Panc1 (cell line): ENCODE data around the gene PHF19.

Experiments
- POLR2AphosphoS5 ChIP-seq: IDR thresholded peaks from 2 replicates; pipeline ENCODE4 v1.6.1; 2012; ENCODE audit warnings: mild to moderate bottlenecking, low read depth, low read length, moderate library complexity
- SIN3A ChIP-seq: IDR thresholded peaks from 2 replicates; pipeline ENCODE4 v1.6.1; 2012; ENCODE audit warnings: low read depth, mild to moderate bottlenecking, low read length, moderate library complexity, borderline replicate concordance; ENCODE audit not compliant: insufficient read depth
- TCF7L2 ChIP-seq: IDR thresholded peaks from 2 replicates; pipeline ENCODE4 v1.6.1; 2011; ENCODE audit warnings: mild to moderate bottlenecking, low read depth, low read length, inconsistent platforms
- TF ChIP-seq, protein P1 (sequence below): fragments of 450-650 bp; IDR thresholded peaks from 2 replicates; pipeline ENCODE4 v1.5.1; 2017; ENCODE audit warnings: mild to moderate bottlenecking
- TF ChIP-seq, protein P2 (sequence below), 2 experiments: IDR thresholded peaks; 2 replicates each; pipeline ENCODE4 v1.6.1; 2011 to 2012; ENCODE audit warnings: low read depth in 2 of 2, control low read depth in 1 of 2, low read length in 1 of 2, mild to moderate bottlenecking in 1 of 2, moderate library complexity in 1 of 2; ENCODE audit not compliant: insufficient read depth in 1 of 2

DNA sequence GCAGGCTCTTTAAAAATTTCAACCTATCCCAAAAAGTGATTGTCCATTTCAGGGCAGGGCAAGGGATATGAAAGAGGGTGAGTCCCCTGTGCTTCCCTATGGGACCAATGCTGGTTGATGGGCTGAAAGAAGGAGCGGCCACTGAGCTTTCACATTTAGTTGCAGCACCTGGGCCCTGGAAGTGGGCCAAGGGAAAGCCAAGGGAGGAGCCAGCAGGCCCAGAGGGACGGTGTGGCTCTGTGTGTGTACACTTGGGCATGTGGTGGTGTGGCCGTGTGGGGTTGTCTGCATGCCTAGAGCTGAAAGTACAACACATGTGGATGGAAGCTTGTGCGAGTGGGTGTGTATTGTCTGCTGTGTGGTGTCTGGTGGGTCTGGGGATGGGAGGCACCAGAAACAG lies 20.3 kb downstream of the PHF19 start:
- TF ChIP-seq, protein P1, sequence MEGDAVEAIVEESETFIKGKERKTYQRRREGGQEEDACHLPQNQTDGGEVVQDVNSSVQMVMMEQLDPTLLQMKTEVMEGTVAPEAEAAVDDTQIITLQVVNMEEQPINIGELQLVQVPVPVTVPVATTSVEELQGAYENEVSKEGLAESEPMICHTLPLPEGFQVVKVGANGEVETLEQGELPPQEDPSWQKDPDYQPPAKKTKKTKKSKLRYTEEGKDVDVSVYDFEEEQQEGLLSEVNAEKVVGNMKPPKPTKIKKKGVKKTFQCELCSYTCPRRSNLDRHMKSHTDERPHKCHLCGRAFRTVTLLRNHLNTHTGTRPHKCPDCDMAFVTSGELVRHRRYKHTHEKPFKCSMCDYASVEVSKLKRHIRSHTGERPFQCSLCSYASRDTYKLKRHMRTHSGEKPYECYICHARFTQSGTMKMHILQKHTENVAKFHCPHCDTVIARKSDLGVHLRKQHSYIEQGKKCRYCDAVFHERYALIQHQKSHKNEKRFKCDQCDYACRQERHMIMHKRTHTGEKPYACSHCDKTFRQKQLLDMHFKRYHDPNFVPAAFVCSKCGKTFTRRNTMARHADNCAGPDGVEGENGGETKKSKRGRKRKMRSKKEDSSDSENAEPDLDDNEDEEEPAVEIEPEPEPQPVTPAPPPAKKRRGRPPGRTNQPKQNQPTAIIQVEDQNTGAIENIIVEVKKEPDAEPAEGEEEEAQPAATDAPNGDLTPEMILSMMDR, result no peak
- no peak for TF ChIP-seq SIN3A
- no peak for TF ChIP-seq POLR2AphosphoS5
- no peak for TF ChIP-seq TCF7L2
- TF ChIP-seq, protein P2, sequence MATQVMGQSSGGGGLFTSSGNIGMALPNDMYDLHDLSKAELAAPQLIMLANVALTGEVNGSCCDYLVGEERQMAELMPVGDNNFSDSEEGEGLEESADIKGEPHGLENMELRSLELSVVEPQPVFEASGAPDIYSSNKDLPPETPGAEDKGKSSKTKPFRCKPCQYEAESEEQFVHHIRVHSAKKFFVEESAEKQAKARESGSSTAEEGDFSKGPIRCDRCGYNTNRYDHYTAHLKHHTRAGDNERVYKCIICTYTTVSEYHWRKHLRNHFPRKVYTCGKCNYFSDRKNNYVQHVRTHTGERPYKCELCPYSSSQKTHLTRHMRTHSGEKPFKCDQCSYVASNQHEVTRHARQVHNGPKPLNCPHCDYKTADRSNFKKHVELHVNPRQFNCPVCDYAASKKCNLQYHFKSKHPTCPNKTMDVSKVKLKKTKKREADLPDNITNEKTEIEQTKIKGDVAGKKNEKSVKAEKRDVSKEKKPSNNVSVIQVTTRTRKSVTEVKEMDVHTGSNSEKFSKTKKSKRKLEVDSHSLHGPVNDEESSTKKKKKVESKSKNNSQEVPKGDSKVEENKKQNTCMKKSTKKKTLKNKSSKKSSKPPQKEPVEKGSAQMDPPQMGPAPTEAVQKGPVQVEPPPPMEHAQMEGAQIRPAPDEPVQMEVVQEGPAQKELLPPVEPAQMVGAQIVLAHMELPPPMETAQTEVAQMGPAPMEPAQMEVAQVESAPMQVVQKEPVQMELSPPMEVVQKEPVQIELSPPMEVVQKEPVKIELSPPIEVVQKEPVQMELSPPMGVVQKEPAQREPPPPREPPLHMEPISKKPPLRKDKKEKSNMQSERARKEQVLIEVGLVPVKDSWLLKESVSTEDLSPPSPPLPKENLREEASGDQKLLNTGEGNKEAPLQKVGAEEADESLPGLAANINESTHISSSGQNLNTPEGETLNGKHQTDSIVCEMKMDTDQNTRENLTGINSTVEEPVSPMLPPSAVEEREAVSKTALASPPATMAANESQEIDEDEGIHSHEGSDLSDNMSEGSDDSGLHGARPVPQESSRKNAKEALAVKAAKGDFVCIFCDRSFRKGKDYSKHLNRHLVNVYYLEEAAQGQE (IDR thresholded peaks at IDR 0.05; ENCODE audit: insufficient read depth in 1 of 2, low read depth in 2 of 2, low read length in 1 of 2), result no peak
